ENCODE results near the gene RFLNA.
"Not testable (repeated sequence)": the region's sequence is repeated elsewhere in the genome, so short reads cannot be mapped to it uniquely, and the experiment has no call there.

The RFLNA gene

GRCh38 chr12:124284368-124284767, 10.5 kb upstream of the RFLNA start:
- no peak for DNase-seq

- no peak for DNase-seq
Observed at GRCh38 chr12:124286414-124286813, 8.5 kb upstream of the RFLNA start.

GRCh38 chr12:124286971-124287370, 7.9 kb upstream of the RFLNA start:
- DNase-seq = no peak

DNA sequence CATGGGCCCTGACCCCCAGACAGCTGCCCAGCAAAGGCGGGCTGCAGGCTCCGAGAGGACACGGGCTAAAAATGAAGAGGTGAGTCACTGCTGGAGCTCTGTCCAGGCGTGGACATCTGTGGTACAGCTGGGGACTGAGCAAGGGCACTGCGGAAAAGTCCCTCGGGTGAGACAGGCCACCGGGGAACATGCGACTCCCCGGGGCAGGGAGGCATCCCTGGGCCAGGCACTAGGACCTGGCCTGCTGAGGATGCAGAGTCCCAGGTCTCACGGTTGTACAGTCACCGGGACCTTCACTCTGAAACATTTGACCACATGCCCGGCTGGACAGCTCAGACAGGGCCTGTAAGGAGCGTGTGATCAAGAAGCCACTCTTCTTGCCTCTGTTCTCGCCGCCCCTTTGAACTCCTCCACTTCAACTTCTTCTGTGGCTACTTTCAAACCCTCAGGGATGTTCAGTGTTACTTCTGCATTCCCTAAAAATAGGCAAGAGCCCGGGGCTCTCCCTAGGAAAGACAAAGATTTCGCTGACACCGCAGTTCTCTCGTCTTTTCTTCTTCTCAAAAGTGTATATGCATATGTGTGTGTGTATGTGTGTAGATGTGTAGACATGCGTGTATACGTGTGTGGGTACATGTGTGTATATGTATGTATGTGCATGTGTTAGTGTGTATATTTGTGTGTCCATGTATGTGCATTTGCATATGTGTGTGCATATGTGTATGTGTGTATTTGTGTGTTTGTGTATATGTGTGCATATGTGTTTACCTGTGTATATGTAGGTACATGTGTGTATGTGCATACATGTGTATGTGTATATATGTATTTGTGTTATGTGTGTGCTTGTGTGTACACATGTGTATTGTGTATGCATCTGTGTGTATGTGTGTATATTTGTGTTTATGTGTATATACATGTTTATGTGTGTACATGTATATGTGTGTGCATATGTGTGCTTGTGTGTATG, 5.0 kb upstream of the RFLNA start:
- DNase-seq = no peak

DNA sequence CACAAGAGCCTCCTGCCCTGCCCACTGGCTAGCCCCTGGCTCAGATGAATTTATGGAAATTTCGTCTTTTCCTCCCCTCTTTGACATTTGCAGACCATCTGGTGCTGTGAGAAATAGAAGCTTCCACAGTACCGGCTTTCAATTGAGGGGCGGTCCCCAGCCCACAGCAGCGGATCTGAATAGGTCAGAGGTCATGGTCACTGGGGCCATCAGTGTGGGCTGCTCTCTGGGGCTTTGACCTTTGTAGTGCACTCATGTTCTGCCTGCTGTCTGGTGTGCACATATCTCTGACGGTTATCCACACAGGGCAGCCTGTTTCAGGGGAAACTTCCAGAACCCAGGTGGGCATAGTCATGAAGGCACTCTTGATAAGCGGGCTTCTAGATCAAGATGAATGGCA, 2.5 kb upstream of the RFLNA start:
- no peak for DNase-seq

- no peak for DNase-seq
Observed at GRCh38 chr12:124293286-124294003, 1.4 kb upstream of the RFLNA start.

GRCh38 chr12:124295431-124296058, 652 bp downstream of the RFLNA start:
- no peak for DNase-seq

- DNase-seq = no peak
Observed at GRCh38 chr12:124296295-124296915, 1.5 kb downstream of the RFLNA start.

- no peak for DNase-seq
Observed at GRCh38 chr12:124296916-124297351, 2.0 kb downstream of the RFLNA start.

- DNase-seq = no peak
Observed at GRCh38 chr12:124297389-124297788, 2.5 kb downstream of the RFLNA start.

DNA sequence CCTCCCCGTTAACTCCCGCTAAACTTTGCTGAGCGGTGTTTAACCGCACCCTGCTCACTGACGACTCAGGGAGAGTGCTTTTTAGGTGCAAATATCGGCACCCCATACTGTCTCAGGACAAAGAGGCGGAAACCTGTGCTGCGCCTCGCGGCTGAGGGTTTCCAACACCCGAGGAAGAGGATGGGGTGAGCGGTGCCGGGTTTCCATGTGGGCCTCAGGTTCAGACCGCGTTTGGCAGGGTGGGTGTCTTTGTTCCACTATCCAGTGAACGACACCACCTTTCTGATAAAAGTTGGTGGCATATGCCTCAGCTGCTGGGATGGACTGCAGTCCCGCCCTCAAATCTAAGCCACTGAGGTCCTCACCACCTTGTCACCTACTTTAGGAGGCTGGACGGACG, 3.0 kb downstream of the RFLNA start:
- DNase-seq = no peak

GRCh38 chr12:124298685-124299410, 4.0 kb downstream of the RFLNA start:
- DNase-seq = no peak

- DNase-seq = no peak
Observed at GRCh38 chr12:124299628-124300388, 4.9 kb downstream of the RFLNA start.

GRCh38 chr12:124300657-124301056, 5.8 kb downstream of the RFLNA start:
- DNase-seq = not testable (repeated sequence)

GRCh38 chr12:124301084-124301654, 6.3 kb downstream of the RFLNA start:
- no peak for DNase-seq

- no peak for DNase-seq
Observed at GRCh38 chr12:124302241-124302806, 7.4 kb downstream of the RFLNA start.

DNA sequence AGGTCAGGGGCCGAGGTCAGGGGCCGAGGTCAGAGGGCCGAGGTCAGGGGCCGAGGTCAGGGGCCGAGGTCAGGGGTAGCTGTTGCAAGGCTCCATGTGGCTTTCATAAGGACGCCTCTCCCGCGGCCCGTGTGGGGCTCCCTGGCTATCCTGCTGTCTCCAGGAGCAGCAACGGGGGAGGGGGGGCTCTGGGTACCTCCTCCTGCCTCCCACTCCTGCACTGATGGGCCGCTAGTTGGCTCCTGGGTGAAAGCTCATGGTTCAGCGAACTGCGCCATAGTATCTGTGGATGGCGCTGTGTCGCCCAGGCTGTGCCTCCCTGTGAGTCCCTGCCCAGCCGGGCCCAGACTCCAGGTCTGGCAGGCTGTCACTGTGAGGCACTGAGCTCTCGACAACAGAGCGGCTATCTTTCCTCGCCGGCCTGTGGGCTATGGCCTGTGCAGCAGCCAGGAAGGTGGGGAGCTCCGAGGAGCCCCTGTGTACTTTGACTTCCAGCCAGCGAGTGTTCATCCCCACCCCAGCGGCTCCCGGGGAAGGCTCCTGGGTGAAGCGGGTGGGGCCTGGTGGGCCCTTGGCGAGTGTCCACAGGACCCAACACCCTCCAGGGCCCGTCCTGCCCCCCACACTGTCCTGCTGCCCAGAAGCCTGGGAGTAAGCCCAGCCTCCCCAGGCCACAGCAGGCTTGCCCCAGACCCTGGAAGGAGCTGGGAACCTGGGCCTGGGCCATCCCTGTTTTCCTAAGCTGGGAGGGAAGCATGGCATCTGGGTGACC, 8.1 kb downstream of the RFLNA start:
- no peak for DNase-seq

DNA sequence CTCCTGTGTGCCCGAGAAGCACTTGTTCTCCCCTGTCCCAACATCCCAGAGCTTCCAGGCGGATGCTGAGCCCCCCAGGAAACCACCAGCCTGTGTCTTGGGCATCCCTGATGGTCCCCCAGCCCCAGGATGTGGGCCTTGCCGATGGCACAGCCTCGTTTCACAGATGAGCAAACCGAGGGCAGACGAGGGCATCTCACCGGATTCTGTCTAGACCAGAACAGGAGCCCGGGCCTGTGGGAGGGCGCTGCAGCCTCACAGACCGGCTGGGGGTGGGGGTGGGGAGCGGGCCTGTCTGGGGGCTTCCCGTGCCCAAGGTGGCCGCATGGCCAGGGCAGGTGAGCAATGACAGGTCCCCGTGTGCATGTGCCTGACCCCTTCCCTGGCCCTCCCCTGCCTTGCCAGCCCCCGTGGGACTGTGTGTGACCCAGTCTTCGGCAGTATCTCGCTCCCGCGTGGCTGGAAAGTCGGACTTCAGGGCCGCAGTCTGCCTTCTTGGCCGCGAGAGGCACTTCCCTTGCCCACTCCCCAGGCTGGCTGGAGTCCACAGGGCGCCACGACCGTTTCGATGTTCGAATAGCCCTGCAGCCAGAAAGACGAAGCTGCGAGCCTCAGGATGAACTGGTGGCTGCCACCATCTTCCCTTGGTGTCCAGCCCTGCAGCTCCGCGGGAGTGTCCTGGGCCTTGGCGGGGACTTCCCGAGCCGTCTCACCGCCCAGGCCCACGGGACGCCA, 8.9 kb downstream of the RFLNA start:
- no peak for DNase-seq

DNA sequence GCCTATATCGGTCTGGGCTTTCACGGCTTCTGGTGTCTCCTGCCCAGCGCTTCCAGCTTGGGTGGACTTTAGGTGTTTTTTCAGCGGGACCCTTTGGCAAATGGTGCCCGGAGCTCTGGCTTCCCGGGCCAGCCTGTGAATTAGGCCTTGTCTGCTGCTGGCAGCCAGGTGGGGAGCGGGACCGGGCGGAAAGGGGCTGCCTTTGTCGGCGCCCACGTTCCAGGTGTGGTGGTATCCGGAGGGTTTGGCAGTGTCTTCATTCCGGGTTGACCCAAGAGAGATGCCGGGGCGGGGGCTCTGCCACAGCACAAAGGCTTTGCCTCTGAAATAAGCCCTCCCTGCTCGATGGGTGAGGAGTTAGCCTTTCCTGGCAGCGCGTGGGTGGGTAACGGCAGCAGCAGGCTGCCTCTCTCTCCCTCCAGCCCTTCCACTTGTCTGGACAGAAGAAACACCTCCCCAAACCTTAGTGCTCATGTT, 9.5 kb downstream of the RFLNA start:
- DNase-seq = no peak

All from CD4-positive, alpha-beta T cell treated with Interferon alpha-2 for 1 hour (primary cell).